ENCODE results near the gene LAIR1. TPM values are rescaled to one million over a fixed set of nuclear protein-coding genes. Genes with fewer than 3 reads are reported as not detected.

Gene LAIR1
- total RNA-seq, 1 donor from 2014 or later = 63.8 TPM

DNA sequence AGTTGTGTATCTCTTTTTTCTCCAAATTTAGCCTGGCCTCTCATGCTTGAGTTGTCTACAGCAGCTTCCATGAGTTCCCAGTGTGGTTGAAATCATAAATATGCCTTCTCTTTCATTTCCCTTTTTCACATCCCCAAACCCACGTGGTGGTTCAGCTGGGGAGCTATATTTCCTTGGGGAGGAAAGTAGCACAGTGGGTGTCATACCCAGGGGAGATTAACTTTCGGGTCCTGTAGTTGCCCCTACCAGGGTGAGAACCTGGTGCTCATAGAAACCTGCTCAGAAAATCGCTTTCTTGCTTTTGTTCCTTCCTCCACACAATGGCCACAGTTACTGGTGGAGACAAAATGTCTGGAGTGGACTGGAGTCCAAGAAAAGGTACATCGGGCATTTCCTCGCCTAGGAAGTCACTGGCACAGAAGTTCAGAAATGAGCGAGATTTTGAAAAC lies 18.8 kb downstream of the LAIR1 start:
- DNase-seq (ENCODE audit: low spot score) = peak; percentile 43

DNA sequence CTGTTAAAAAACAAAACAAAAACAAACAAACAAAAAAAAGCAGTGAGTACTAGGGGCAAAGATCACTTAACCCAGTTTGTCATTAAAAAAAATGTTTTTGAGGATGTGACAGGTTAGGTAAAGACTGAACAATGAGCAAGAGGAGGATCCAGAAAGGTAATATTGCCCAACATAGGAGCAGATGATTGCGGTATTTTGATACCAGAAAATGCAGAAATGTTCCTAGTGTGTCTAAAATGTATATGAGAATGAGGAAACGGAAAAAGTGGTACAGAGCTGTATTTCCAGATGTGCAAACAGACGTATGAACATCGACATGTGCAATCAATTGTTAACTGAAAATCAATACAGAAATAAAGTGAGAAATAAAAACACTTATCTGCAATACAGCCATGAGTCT lies 20.9 kb downstream of the LAIR1 start:
- DNase-seq (ENCODE audit: low spot score) = no peak

DNA sequence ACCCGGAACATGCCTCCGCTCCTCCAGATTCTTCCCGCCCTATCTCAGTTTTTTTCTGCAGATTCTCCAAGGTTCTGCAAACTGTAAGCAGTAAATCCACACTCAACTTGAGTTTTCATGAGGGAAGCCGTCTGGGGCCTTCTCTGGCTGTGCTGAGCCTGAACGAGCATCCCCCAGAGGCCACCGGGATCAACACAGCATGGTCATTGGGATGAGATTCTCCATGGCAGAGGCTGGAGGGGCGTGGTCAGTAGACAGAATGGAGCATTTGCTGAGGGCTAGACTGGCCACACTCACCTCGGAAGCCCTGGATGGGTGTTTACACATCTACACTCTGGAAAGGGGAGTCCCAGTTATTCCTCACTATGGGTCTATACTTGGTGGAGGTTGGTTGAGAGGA lies 23.4 kb downstream of the LAIR1 start:
- DNase-seq (ENCODE audit: low spot score) = no peak

DNA sequence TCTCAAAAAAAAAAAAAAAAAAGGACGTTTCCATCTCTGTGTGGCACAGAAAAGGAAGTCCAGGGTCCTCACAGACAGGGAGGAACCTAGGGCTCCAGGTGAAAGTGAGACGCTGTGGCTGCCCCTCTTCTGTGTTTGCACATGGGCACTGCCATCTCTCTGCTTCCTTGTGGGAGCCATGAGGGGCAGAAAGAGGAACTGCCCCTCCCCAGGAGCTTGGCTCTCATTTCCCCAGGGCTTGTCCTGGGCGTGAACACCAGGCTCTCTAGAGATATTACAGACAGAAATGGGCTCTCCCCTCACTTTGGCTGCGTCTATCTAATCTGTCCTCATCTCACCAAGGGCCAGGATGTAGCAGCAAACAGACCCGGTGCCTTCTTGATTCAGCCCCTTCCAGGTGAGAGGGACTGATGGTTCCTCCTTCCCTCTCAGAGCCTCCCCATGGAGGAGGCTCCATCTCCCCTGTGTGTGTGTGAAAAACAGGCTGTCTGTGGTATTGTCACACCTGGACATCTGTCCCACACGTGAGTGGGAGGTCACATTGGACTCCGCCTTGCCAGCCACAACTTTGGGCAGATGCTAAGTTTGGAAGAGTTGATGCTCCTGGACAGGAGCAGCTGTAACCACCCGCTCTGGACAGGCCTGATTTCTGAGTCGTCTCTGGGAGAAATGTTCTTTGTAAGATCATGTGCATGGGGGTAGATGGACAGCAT lies 24.9 kb downstream of the LAIR1 start:
- peak; percentile 72 for DNase-seq (ENCODE audit: low spot score)

DNA sequence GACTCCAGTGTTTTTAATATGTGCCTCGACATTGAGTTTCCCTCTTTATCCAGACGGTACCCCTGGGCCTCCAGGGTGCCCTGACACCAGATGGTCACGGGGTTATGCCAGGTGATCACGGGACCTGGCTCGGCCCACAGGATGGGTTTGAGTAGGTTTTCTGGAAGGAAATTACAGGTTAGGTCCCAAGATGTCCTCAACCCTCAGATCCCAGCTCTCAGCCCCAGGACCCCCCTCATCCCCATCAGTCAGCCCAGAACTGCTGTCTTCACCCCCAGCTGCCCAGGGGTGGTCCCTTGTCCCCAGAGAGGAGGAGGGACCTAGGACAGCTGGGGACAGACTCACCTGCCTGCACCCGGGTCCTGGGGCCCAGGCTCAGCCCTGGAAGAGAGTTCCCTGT lies 26.2 kb downstream of the LAIR1 start:
- peak; percentile 67 for DNase-seq (ENCODE audit: low spot score)

DNA sequence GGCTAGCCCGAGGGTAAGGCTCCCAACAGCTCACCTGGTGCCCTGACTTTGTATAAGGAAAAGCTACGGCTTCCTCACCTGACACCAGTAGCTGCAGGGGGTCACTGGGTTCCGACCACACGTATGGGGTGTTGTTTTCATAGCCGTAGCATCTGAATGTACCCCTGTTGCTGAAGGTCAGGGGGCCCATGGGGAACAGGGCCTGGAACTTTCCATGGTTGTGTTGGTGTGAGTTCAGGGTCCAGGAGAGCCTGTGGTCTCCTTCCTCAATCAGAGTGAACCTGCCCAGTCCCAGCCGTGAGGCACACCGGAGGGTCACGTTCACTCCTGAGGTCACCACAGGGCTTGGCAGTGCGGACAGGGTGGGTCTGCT lies 26.9 kb downstream of the LAIR1 start:
- peak; percentile 76 for DNase-seq (ENCODE audit: low spot score)

DNA sequence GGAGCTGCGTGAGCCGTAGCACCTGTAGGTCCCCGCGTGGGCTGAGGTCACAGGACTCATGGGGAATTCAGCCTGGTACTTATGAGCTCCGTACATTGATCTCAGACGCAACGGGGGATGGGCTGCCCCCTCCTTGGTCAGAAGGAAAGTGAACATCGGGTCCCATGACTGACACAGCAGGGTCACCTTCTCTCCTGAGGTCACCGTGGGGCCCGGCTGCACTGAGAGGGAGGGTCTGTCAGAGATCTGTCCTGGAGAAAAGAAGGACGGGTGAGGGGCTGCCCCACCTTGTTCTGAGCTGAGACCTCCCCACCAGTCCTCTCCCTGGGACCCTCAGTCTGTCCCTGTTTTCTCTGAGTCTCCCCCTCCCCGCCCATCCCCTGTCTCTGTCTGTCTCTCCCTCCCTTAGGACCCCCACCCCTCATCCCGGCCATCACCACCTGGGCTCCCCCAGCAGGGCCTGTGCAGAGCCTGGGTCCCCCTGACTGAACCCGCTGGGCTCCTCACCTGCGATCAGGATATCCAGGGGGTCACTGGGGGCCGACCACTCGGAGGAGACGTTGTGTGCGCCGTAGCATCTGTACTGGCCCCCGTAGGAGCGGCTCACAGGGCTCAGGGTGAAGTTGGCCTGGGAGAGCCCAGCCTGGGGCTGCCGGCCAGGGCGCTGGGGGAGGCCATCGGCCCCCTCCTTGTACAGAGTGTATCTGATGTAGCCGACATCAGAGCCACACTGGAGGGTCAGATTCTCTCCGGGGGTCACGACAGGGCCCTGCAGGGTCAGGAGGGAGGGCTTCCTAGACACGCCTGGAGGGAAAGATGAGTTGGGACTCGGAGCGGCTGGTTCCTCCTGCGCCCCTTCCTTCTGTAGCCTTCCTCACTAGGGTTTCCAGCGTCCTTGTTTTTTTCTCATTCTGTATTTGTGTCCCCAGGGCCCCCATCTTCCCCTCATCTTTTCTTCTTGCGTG lies 27.6 kb downstream of the LAIR1 start:
- DNase-seq (ENCODE audit: low spot score) = peak; percentile 77

DNA sequence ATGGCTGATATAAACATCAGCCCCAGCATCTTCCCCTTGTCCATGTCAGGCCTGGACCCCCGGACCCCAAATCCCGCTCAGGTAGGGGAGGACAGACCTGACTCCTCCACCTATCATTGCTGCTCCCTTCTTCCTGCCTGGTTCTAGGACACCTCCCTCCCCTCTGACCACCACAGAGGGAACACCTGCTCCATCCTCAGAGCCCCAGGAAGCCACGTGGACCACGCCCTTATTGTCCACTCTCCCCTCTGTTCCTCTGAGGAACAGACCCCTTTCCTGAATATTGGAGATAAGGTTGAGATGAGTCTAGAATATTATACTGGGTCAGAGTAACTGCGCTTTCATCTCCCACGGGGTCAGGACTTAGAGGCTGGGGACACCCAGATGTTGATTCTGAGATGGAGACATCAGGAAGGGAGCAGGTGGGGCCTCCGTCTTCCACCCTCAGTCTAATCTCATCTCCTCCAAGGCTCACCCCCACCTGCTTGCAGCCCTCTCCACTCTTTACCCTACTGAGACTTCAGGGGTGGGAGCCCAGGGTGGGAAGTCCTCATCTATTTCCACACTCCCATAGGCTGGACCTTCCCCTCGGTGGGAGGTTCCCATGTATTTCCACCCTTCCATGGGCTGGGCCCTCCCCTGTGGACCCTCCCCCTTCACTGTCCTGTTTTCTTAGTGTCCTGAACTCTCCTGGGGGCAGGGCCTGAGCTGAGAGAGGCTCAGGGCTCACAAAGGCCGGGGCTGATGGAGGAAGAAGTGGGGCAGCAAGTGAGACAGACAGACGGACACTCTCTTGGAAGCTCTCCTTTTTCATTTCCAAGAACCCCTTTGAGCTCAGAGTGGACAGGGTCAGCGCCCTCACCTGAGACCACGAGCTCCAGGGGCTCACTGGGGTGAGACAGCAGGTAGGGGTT lies 28.5 kb downstream of the LAIR1 start:
- peak; percentile 35 for DNase-seq (ENCODE audit: low spot score)

DNA sequence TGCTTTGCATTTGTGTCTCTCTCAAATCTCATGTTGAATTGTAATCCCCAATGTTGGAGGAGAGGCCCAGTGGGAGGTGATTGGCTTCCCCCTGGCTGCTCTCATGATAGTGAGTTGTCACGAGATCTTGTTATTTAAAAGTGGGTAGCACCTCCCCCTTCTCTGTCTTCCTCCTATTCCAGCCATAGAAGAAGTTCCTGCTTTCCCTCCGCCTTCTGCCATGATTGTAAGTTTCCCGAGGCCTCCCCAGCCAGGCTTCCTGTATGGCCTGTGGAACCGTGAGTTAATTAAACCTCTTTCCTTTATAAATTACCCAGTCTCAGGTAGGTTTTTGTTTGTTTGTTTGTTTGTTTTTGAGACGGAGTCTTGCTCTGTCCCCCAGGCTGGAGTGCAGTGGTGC lies 29.6 kb downstream of the LAIR1 start:
- peak; percentile 35 for DNase-seq (ENCODE audit: low spot score)

DNA sequence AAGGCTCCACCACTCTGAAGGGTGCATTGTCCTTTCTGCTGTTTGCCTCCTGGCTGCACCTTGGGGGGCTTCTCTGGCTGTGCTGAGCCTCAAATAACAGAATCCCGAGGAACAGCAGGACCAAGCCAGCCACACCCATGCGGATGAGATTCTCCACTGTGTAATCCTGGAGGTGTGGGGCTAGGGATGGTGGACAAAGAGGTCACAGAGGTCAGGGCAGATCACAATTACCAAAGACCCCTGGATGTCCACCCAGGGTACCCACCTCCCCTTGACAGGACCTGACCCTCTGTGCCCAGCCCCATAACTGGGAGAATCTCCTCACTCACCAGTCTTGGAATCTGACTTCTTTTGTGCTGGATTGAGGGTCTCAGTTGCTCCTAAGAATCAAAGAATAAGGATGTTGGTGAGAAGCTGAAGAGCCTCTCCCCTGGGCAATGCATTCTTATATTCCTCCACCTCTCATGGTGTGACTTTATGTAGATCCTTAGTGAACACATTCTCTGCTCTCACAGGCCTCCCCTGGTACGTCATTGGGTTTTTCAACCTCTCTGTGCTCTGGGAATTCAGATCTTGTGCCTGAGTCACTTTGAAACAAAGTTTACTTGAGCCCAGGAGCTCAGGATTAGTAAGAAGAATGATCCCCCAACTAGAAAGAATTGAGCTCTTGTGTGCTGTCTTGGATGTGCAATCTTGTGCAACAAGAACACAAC lies 31.0 kb downstream of the LAIR1 start:
- peak; percentile 62 for DNase-seq (ENCODE audit: low spot score)

DNA sequence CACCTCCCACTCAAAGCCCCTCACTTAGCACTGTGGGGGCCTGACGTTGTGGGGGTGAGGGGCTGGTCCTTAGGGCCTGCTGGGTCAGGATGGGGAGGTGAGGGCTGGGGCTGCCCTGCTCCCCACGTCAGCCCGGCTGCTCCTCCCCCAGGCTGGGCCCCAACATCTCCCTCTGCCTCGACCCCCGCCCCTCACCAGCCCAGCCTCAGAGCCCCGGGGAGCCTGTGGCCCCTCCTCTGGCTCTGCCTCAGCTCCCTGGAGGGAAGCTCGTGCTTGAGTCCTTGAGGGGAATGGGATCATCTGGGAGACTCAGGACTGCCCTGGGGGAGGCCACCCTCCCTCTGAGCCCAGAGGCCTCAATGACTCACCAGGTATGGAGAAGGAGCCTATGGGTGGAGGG lies 32.6 kb downstream of the LAIR1 start:
- no peak for DNase-seq (ENCODE audit: low spot score)

DNA sequence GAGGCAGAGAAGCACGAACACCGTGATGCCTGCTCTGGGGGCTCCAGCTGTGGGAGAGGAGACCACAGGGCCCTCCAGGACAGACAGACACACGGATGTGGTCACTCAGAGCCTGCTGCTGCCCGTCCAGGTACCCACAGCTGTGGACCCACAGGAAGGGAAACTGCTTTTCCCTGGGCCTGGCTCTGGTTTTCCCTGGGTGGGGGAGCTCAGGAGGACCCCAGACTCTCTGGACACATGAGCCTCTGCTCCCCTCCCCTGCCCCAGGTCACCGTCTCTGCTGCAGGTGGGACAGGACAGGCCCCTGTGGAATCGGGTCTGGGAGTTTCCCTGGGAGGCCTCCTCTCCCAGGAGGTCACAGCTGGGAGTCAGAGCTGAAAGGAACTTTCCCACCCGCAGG lies 33.1 kb downstream of the LAIR1 start:
- DNase-seq (ENCODE audit: low spot score) = peak; percentile 55

DNA sequence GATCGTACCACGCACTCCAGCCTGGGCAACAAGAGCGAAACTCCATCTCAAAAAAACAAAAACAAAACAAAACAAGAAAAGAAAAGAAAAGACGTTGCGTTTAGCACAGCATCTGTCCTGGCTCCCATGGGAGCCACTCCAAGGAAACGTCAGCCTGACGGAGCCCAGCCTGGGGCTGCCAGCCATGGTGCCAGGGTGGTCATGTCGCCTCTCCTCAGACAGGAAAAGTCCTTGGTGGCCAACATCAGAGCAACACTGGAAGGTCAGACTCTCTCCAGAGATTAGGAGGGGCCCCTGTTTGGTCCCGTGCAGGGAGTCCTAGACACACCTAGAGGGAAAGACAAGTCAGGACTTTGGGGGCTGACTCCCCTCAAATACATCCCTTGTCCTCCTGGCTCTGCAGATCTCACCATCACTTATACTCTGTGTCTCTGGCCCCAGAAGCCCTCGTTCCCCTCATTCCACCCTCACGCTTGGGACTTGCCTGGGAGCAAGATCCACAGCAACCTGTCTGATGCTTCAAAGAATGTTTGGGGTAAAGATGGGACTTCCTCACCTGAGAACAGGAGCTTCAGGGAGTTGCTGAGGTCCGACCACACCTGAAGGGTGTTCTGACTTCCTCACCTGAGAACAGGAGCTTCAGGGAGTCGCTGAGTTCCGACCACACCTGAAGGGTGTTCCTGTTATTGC lies 35.1 kb downstream of the LAIR1 start:
- peak; percentile 53 for DNase-seq (ENCODE audit: low spot score)

DNA sequence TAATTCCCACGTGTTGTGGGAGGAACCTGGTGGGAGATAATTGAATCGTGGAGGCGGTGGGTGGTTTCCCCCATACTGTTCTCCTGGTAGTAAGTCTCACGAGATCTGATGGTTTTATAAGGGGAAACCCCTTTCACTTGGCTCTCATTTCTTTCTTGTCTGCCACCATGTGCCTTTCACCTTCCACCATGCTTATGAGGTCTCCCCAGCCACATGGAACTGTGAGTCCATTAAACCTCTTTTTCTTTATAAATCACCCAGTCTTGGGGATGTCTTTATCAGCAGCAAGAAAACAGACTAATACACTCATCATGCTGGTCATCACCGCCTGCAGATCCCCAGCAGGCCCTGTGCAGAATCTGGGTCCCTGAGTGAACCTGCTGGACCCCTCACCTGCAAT lies 36.0 kb downstream of the LAIR1 start:
- peak; percentile 5 for DNase-seq (ENCODE audit: low spot score)

DNA sequence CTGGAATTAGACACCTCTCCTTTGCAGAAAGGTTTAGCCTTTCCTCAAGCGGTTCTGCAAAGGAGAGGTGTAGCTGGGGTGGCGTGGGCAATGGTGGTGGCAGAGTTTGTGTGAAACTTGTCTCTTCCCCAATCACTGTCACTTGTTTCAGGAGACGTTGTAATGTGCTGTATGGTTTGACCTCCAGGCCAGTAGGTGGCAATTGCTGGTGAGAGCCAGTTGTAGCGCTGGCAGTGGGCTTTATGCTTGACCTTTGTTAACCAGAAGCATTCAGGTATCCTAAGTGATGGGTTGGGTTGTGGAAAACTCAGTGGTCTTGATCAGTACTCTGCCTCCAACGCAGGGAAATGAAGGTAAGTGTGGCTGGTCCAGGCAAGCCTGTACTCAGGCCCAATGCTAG lies 39.1 kb downstream of the LAIR1 start:
- peak; percentile 62 for DNase-seq (ENCODE audit: low spot score)

DNA sequence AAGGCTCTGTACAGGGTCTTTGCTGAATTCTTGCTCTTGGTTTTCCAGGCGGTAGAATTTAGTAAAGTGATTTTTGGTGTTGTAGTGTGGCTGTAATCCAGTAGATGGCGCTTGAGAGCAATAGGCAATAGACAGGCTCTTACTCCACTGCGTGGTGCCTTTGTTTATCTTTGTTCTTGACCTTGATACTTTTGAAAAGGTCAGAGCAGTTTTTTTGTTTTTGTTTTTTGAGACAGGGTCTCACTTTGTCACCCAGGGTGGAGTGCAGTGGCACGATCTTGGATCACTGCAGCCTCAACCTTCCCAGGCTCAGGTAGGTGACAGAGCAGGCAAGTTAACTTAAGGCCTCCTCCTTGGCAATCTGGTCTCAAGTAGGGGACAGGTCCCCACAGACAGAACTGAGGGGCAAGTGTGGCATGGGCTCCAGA lies 39.5 kb downstream of the LAIR1 start:
- no peak for DNase-seq (ENCODE audit: low spot score)

DNA sequence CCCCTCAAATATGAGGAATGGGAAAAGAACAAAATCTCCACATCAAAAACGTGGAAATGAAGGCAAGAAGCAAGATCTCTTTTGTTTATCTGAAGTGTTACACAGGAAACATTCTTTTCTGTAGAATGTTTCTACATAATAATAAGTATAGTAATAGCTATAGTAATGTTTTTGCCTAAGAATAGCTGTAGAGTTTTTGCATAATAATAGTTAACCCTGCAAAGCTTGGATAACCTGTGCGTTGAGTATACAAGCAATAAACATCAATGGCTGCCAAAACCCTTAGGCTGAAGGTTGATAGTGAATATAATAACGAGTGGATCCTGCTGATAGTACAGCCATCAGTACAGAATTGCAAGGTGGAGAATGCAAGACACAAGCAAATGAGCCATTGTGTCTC lies 40.7 kb downstream of the LAIR1 start:
- DNase-seq (ENCODE audit: low spot score) = no peak

DNA sequence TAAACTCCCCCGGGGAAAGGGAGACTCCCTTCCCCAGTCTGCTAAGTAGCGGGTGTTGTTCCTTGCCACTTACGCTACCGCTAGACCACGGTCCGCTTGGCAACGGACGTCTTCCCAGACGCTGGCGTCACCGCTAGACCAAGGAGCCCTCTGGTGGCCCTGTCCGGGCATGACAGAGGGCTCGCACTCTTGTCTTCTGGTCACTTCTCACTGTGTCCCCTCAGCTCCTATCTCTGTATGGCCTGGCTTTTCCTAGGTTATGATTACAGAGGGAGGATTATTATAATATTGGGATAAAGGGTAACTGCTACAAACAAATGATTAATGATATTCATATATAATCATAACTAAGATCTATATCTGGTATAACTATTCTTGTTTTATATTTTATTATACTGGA lies 41.8 kb downstream of the LAIR1 start:
- peak; percentile 30 for DNase-seq (ENCODE audit: low spot score)

DNA sequence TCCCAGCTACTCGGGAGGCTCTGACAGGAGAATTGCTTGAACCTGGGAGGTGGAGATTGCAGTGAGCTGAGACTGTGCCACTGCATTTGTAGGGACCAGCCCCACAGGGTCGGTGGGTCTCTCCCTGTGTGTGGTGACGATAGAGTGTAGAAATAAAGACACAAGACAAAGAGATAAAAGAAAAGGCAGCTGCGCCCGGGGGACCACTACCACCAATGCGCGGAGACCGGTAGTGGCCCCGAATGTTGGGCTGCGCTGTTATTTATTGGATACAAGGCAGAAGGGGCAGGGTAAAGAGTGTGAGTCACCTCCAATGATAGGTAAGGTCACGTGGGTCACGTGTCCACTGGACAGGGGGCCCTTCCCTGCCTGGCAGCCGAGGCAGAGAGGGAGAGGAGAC lies 42.4 kb downstream of the LAIR1 start:
- peak; percentile 55 for DNase-seq (ENCODE audit: low spot score)
